Activated CD4-positive, CD25-positive, alpha-beta regulatory T cell (primary cell): ENCODE results near the gene MOB1A.

ENCODE experiments used
- DNase-seq, 4 experiments: peaks; one replicate each; lab custom pipeline; 2025; lab: John Stamatoyannopoulos, UW

The MOB1A gene

DNA sequence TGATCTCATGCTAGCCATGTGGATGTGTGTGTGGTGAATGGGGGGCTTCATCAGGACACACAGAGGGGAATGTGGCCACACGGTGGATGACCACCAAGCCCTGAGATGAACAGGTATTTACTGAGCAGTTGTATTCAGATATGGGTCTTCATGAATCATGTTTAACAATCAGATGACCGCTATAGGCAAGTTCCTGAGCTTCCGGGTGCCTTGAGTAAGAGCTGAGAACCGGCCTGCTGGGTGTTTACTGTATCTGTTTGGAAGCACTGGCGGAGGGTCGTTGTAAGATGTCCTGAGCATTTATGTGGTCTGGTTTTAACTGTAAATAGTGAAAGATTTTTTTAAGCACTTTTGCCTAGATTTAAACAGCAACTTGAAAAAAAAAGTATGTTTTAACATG is 74.9 kb downstream of the MOB1A start:
- no peak for DNase-seq
